ENCODE measurements around the gene CNTNAP2. TPM values are rescaled to one million over a fixed set of nuclear protein-coding genes. Genes with fewer than 3 reads are reported as not detected.

Gene CNTNAP2
- total and polyA plus RNA-seq, 7 donors = 0.60 to 2.4 (median 1.7) TPM

GRCh38 chr7:147670759-147671158 is 1554.2 kb downstream of the CNTNAP2 start:
- DNase-seq = no peak
- no peaks in the 10 kb centered on the region for H3K4me1 ChIP-seq
- H3K27me3 ChIP-seq = no peaks in the 10 kb centered on the region
- H3K9me3 ChIP-seq = no peaks in the 10 kb centered on the region
- 91% methylated on average over 10 of the region's 10 CpGs for WGBS, 2 donors
- intact Hi-C loops (cut with DNase I) = no loop called here
- H3K36me3 ChIP-seq = no peaks in the 10 kb centered on the region
- no peak overlapping the region for H3K27ac ChIP-seq
- TF ChIP-seq CTCF (IDR thresholded peaks at IDR 0.05) (no peak), POLR2A (IDR thresholded peaks at IDR 0.05) (no peak), POLR2AphosphoS5 (IDR thresholded peaks at IDR 0.05) (no peak), EP300 (IDR thresholded peaks at IDR 0.05) (no peak)
- H3K4me3 ChIP-seq = no peak overlapping the region

GRCh38 chr7:147674705-147675104 is 1558.1 kb downstream of the CNTNAP2 start:
- TF ChIP-seq POLR2AphosphoS5 (IDR thresholded peaks at IDR 0.05) = no peak
- TF ChIP-seq CTCF (IDR thresholded peaks at IDR 0.05) = no peak
- no peak for TF ChIP-seq POLR2A (IDR thresholded peaks at IDR 0.05)
- TF ChIP-seq EP300 (IDR thresholded peaks at IDR 0.05) = no peak
- Histone ChIP-seq H3K4me3 (no peak overlapping the region), H3K27ac (no peak overlapping the region), H3K27me3 (no peaks in the 10 kb centered on the region), H3K9me3 (no peaks in the 10 kb centered on the region), H3K4me1 (no peaks in the 10 kb centered on the region), H3K36me3 (no peaks in the 10 kb centered on the region)
- intact Hi-C loops (cut with DNase I) = no loop called here
- DNase-seq = no peak

- no peaks in the 10 kb centered on the region for H3K9me3 ChIP-seq
- 24 to 64% methylated on average over 1 of the region's 1 CpG for WGBS, 2 donors
- no peak for TF ChIP-seq CTCF (IDR thresholded peaks at IDR 0.05)
- no peak for TF ChIP-seq POLR2A (IDR thresholded peaks at IDR 0.05)
- TF ChIP-seq POLR2AphosphoS5 (IDR thresholded peaks at IDR 0.05) = no peak
- no peak for TF ChIP-seq EP300 (IDR thresholded peaks at IDR 0.05)
- DNase-seq = no peak
- H3K27me3 ChIP-seq = no peaks in the 10 kb centered on the region
- H3K27ac ChIP-seq = no peak overlapping the region
- no peaks in the 10 kb centered on the region for H3K36me3 ChIP-seq
- H3K4me1 ChIP-seq = no peaks in the 10 kb centered on the region
- no peak overlapping the region for H3K4me3 ChIP-seq
- intact Hi-C loops (cut with DNase I) = no loop called here
These were observed 1562.3 kb downstream of the CNTNAP2 start for GRCh38 chr7:147678943-147679342.

- no peaks in the 10 kb centered on the region for H3K4me1 ChIP-seq
- WGBS, 2 donors = 44 to 85% methylated on average over 1 of the region's 1 CpG
- intact Hi-C loops (cut with DNase I) = no loop called here
These were observed 1564.9 kb downstream of the CNTNAP2 start for GRCh38 chr7:147681530-147681929.

More at GRCh38 chr7:147681530-147681929, 1564.9 kb downstream of the CNTNAP2 start:
- TF ChIP-seq EP300 (IDR thresholded peaks at IDR 0.05) (no peak), POLR2A (IDR thresholded peaks at IDR 0.05) (no peak), POLR2AphosphoS5 (IDR thresholded peaks at IDR 0.05) (no peak), CTCF (IDR thresholded peaks at IDR 0.05) (no peak)
- H3K4me3 ChIP-seq = no peak overlapping the region
- H3K27ac ChIP-seq = no peak overlapping the region
- H3K27me3 ChIP-seq = no peaks in the 10 kb centered on the region
- no peaks in the 10 kb centered on the region for H3K36me3 ChIP-seq
- no peak for DNase-seq
- no peaks in the 10 kb centered on the region for H3K9me3 ChIP-seq
